Myocyte (in vitro differentiated cells): Measurements from ENCODE around the gene TMEM273. TPM values are rescaled to one million over a fixed set of nuclear protein-coding genes. Genes with fewer than 3 reads are reported as not detected.
A peak's percentile ranks its signal among the peaks of the same experiment; 100 is the strongest.

Experiments used
- DNase-seq: peaks from one replicate; pipeline ENCODE4 v3.0.0-alpha.2; 2012; ENCODE audit warnings: low read depth
- total RNA-seq: library from RNA; depleted of rRNA; stranded (reverse); fragments of >200 nt; gene quantifications from 2 replicates; pipeline ENCODE4 v1.2.3, GENCODE V29; 2014

The TMEM273 gene
- total RNA-seq, 1 donor from 2014 or later = 0.32 TPM

- DNase-seq = no peak
Observed at GRCh38 chr10:49117376-49118070, 70.7 kb downstream of the TMEM273 start.

DNA sequence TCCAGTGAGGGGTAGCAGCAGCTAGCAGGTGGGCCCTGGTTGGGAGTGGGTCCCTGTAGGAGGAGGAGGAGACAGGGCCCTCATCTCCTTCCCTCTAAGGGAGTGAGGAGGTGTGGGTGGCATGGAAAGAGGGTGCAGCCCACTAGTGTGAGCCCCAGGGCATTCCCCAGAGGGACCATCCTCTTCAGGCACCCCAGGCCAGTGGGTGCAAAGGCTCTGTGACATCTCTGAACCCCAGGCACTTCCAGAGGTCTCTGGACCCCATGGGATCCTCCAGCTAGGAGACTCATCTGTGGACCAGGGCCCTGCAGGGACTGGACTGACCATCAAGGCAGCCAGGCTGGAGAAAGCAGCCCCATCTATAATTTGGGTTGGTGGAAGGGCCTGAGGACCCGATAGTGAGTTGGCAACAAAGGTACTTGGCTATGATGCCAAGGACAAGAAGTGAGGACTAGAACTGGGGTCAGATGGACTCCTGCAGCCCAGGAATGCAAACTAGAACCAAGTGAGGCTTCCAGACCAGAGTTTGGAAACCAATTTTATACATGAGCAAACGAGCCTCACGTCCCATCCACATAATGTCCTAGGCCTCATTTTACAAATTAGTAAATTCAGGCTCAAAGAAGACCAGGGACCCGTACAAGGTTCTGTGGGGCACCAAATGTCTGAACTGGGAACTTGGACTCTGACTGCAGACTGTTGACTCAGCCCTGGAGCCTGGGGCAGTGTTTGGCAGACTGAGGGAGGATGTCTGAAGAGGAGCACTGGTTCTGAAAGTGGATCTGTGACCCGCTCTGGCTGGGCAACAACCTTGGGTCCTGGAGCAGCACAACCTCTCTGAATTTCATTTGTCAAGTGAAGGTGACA is 71.4 kb downstream of the TMEM273 start:
- no peak for DNase-seq

DNA sequence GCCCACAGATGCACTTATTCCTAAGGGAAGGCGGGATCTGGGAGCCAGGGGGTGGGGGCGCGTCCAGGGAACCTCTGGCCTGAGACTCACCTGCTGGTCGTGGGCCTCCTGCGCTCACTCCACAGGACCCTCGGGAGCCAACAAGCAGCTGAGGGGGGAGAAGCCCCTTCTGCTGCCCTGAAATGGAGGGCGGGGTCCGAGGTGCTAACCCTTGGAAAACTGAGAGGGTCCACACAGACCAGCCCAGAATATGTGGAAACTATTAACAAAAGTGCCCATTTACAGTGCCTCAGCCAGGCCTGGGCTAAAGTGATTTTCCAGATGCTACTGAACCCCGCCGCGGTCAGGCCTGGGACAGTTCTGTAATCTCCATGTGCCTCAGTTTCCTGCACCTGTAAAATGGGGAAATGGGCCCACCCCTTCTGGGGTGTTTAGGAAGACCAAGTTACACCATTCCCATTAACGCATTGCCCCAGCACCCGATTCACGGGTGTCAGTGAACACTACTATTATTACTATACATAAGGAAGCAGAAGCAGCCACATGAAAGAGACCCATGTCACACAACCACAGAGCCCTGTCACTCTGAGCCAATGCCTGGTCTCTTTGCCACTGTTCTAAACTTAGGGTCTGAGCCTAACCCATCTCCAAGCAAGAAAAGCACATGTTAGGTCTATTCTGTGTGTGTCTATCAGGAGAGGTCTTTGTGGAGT is 72.2 kb downstream of the TMEM273 start:
- no peak for DNase-seq

DNA sequence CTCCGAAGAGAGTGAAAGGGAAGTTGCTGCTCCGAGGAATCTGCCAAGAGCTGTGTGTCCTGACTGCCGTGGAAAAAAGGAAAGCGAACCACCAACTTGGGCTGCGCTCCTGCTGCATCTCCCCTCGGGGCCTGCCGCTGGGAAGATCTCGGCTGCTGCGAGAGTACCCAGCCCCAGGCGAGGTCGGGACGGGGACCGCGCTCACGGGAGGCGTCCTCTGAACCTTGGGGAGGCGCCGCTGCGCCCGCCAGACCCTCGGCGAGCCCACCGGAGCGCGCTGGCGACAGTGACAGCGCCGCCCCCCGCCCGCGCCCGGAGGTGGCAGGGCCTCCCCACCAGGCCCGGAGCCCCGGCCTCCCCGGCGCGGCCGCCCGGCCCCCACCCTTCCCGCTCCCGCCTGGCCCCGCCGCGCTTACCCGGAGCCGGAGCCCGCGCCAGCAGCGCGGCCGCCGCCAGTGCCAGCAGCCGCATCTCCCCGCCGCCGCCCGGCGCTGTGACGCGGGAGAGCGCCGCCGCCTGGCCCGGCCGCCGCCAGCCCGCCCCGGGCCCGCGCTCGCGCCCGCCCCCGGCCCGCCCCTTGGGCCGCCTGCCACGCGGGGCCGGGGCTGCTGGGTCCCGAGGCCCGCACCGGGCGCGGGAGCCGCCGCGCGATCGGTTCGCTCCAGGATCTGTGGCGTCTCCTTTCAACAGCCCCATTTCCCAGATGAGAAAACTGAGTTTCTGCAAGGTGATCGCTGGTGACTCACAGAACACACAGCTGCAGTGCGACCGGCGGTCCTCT is 73.0 kb downstream of the TMEM273 start, which contains the start of gene VSTM4:
Gene VSTM4, minus strand, starts transcription at position 508 of the 781 bp plus-strand sequence. Its CDS starts 37 bp downstream, at position 471.
- DNase-seq = peak; percentile 58

GRCh38 chr10:49114718-49115014 is 73.5 kb downstream of the TMEM273 start:
- no peak for DNase-seq

DNA sequence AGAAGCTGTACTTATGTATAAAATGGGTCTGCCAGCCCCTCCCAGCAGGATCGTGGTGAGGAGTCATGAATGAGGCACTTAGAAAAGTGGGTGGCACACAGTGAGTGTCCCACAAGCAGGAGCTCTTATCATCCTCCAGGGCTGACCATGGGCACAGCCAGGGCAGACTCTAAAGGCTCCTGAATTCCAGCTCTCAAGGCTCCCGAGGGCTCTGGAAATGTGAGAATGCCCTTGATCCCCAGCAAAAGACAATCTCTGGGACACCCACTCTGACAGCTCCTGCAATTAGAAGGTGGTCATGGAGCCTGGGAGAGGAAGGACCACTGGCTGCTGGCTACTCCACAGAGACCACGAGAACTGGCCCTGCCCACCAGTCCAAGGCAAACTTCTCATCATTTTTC is 74.5 kb downstream of the TMEM273 start:
- DNase-seq = peak; percentile 63

DNA sequence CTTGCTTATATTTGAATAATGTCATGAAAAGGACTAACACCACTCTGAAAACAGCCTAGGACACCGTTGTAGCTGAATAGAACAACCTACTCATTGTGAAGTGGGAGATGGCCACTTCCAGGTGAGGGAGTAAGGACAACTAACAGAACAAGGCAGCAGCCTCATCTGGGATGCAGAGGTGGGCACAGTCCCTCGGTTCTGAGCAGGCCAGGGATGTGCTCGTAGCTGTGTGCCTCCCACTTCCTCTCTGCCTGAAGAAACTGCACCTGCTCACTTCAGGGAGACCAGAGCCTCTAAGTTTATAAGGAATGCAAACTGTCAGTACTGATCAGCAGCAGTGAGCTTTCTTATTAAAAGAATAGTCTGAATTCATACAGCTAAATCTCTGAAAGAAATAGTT is 75.3 kb downstream of the TMEM273 start:
- no peak for DNase-seq

DNA sequence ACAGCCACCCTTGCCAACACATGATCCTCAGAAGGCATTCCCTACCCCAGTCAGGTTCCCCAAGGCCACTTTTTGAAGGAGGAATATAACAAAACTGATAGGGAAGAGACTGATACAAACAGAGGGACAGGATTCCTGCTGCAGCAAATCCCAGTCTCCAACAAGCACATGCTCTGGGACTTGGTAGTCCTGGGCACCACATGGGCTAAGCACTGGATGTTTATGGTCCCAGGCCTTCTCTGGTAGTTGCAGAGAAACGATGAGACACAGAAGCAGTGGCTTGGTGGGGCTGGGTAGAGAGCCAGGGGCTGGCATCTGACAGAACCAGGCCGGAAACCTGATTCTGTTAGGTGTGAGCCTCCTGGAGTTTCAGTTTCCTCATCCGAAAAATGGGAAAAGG is 76.1 kb downstream of the TMEM273 start:
- DNase-seq = no peak

GRCh38 chr10:49111320-49111698 is 76.9 kb downstream of the TMEM273 start:
- no peak for DNase-seq

- DNase-seq = no peak
Observed at GRCh38 chr10:49110684-49111319, 77.4 kb downstream of the TMEM273 start.

GRCh38 chr10:49109669-49110340 is 78.4 kb downstream of the TMEM273 start:
- DNase-seq = peak; percentile 98

DNA sequence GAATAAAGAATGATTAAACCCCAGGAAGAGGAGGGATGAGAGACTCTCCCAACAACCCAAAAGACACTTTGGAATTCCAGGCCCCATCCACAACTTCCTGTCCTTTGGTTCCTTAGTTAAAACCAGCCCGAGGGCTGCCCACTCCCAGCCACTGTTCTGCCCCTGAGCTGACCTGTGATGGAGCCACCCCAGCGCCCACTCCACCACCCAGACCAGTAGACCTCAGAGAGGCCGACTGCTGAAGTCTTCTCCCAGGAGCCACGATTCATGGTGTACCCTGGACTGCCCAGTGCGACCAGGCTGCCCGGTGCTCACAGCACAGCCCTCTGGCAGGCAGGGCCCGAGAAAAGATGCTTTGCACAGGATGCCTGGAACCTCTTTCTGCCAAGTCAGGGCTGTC is 79.5 kb downstream of the TMEM273 start:
- DNase-seq = no peak

DNA sequence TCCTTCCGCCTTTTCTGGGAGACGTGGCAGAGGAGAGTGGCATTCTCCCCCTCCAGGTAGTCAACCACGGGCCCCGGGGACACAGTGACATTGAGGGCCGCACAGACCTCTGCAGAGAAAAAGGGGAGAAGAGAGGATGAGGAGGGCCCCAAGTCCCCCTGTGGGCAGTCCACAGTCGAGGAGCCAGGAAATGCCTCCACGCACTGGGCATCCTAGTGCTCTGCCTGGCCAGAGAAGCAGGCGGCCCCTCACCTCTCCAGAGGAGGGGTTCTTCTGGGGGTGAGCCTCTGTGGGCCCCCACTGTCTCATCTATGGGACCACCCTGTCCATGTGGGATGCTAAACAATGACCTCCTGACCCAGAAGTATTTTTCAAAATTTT is 80.3 kb downstream of the TMEM273 start:
- DNase-seq = no peak

DNA sequence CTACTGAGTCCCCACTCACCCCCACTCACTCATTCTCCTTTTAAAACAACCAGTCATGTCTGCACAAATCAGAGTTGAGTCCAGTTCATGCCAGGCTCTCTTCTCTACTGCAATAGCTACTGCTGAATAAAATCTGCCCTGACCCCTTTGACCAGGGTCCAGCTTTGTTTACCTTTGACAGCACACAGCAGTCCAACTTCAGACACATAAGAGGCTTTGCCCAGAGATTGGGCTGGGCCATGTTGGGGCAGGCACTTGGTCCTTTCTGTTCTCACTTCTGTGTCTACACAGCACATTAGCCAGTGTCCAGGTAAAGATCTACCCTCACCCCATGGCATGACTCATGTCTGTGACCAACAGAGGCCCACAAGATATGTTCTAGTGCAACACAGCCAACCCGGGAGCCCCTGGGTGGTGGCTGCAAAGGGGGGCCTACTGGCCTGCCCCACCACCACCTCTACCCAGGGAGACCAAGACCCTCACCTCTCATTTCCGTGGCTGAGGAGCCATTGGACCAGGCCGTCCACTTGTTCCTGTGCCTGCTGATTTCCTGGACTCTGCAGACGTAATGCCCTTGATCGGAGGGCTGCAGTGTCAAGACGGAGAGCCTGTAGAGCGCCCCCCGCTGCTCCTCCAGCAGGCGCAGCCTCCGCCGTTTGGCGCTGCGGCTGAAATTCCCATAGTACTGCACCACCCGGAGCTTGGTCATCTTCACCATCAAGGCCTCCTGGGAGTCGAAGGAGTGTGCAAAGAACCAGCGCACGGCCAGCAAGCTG is 80.9 kb downstream of the TMEM273 start:
- DNase-seq = no peak

DNA sequence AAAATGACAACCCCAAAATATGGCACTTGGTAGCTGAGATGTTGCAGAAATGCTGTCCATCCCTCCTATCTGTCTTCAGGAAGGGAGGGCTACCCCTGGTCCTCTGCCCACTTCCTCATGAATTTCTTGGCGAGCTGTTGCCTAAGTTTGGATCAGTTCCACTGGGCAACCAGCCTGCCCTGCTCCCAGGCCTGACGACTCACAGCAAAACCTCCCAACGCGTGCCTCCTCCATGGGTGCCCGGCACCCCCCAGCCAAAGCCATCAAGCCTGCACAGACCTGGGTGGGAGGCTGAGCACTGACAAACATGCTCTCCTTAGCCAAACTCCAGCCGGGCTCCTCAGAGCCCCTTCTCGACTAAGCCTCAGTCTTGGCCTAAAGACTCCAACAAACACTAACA is 81.7 kb downstream of the TMEM273 start:
- peak; percentile 55 for DNase-seq

GRCh38 chr10:49105076-49105475 is 83.1 kb downstream of the TMEM273 start:
- DNase-seq = no peak
